Body of pancreas (tissue), 4 donors: ENCODE data around the gene MMP14. TPM values are rescaled to one million over a fixed set of nuclear protein-coding genes. Genes with fewer than 3 reads are reported as not detected.
A peak's percentile ranks its signal among the peaks of the same experiment; 100 is the strongest.

Experiments
- ATAC-seq: fragments of 150-250 bp; one replicate; pipeline ENCODE4 v1.9.1; 2016
- DNase-seq, 4 donors: peaks; one replicate each; pipeline ENCODE4 v3.0.0-alpha.2; 2019
- H3K27ac ChIP-seq, 4 donors: fragments of 200-600 bp; sonication (generic); 1 replicate in 3 of 4; 2 replicates in 1 of 4; pipeline versions ENCODE4 v1.5.1 to v1.6.1; 2016 to 2019; ENCODE audit warnings: mild to moderate bottlenecking in 1 of 4, mixed read lengths in 1 of 4, moderate library complexity in 1 of 4
- H3K27me3 ChIP-seq, 2 donors: fragments of 200-600 bp; sonication (generic); one replicate each; pipeline ENCODE4 v1.6.0; 2016; ENCODE audit warnings: mild to moderate bottlenecking in 1 of 2
- H3K36me3 ChIP-seq, 2 donors: fragments of 200-600 bp; sonication (generic); replicated peaks in 1 of 2; 2 replicates each; pipeline ENCODE4 v1.5.1; 2016; ENCODE audit warnings: low read depth in 2 of 2; ENCODE audit not compliant: insufficient read depth in 1 of 2
- H3K4me1 ChIP-seq: fragments of 200-600 bp; sonication (generic); one replicate; pipeline ENCODE4 v1.6.0; 2016
- H3K4me3 ChIP-seq, 2 donors: fragments of 200-600 bp; sonication (generic); 1 replicate in 1 of 2; 2 replicates in 1 of 2; pipeline ENCODE4 v1.5.1; 2016 to 2019
- H3K9me3 ChIP-seq, 3 donors: fragments of 200-600 bp; sonication (generic); 1 replicate in 2 of 3; 2 replicates in 1 of 3; pipeline ENCODE4 v1.5.1; 2016
- CTCF ChIP-seq, 7 experiments: fragments of 450-650 bp in 4 of 7; fragments of 200-600 bp in 3 of 7; sonication (generic) in 3 of 7; IDR thresholded peaks; one replicate each; pipeline ENCODE4 v1.5.1; 2016 to 2019; ENCODE audit warnings: antibody characterized with exemption in 7 of 7
- POLR2A ChIP-seq, 3 donors: fragments of 450-650 bp; IDR thresholded peaks; one replicate each; pipeline ENCODE4 v1.6.1; 2016; ENCODE audit warnings: antibody characterized with exemption in 3 of 3, mild to moderate bottlenecking in 2 of 3
- WGBS, 2 donors: methylation state at CpG; one replicate each; pipeline ENCODE4 v1.1.5; 2017; 5-methylcytosine and 5-hydroxymethylcytosine counted together
- intact Hi-C: fragments of 100-400 bp; cut with DNase I; formaldehyde crosslinking; loops from one replicate; pipeline ENCODE4 v1.15.1; 2023
- total RNA-seq, 2 donors: library from RNA; depleted of rRNA; stranded (reverse); fragments of >200 nt; gene quantifications; one replicate each; pipeline ENCODE4 v1.1.0, GENCODE V29; 2016

Gene MMP14
- total RNA-seq, 2 donors from 2014 or later, result 55.3 to 65.3 TPM

- no peaks in the 10 kb centered on the region for H3K9me3 ChIP-seq
- peak; percentile 80 for ATAC-seq
- H3K4me3 ChIP-seq, result peak overlapping the region; percentile 47 to 67
- no peaks in the 10 kb centered on the region for H3K27me3 ChIP-seq
- WGBS, 2 donors, result 0 to 2% methylated on average over 14 to 56 of the region's 57 CpGs
- peak; percentile 70 to 76 (median 72) for DNase-seq
- intact Hi-C loops, result no loop called here
- H3K36me3 ChIP-seq, result peaks cover 0 to 13% of the 10 kb centered on the region in 2 donors
- H3K27ac ChIP-seq, result peak overlapping the region; percentile 78 to 88 (median 86)
- TF ChIP-seq POLR2A (IDR thresholded peaks at IDR 0.05) (peak in 2 of 3 donors; percentile 49 to 65), CTCF (IDR thresholded peaks at IDR 0.05) (no peak)
- H3K4me1 ChIP-seq, result peaks cover 28% of the 10 kb centered on the region
These were observed 847 bp downstream of the MMP14 start for GRCh38 chr14:22837114-22837749.

DNA sequence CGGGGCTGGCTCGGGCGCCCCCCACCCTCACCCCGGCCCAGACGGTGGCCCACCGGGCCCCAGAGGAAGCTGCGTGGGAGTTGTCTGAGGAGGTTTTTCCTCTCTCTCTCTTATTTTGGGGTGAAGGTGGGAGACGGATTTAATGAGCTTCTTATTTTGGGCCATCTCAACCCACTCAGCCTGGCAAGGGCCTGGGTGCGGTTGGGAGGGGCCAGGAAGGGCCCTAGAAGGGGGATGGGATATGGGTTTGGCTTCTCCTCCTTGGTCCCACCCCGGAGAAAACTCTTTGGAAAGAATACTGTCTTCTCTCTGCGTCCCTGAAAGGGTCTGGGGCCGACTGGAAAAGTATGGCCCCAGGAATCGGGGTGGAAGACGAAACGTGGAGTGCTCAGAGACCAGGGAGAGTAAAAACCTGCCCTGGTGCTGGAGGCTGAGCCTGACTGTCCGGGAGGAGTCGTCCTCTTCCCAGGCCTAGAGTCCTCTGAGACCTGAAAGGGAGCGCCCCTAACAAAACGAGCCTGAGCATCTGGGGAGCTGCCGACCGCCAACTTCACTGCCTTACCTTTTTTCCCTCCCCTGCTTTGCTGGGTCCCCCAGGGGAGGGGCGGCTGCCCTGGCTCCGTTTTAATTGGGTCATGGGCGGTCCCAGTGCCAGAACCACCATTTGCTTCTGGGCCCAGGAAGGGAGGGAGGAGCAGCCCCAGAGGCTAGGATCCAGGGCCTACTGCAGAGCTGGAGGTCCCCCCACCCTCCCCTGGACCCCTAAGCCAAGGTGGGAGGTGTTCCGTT lies 1.6 kb downstream of the MMP14 start:
- peak in 1 of 3 donors; percentile 41 for TF ChIP-seq POLR2A (IDR thresholded peaks at IDR 0.05)
- TF ChIP-seq CTCF (IDR thresholded peaks at IDR 0.05), result no peak
- H3K36me3 ChIP-seq, result peaks cover 0 to 18% of the 10 kb centered on the region in 2 donors
- H3K27ac ChIP-seq, result peak overlapping the region; percentile 78 to 88 (median 86)
- no peaks in the 10 kb centered on the region for H3K27me3 ChIP-seq
- DNase-seq (peak in 3 of 4 donors; percentile 41 to 53 (median 46)), ATAC-seq (peak; percentile 12)
- intact Hi-C loops, result no loop called here
- WGBS, 2 donors, result 29 to 45% methylated on average over 14 to 25 of the region's 25 CpGs
- H3K4me3 ChIP-seq, result peak overlapping the region; percentile 47 to 67
- H3K4me1 ChIP-seq, result peaks cover 28% of the 10 kb centered on the region
- H3K9me3 ChIP-seq, result no peaks in the 10 kb centered on the region

- Histone ChIP-seq H3K36me3 (peaks cover 0 to 16% of the 10 kb centered on the region in 2 donors), H3K4me3 (no peak overlapping the region), H3K9me3 (no peaks in the 10 kb centered on the region), H3K27me3 (no peaks in the 10 kb centered on the region), H3K27ac (peak overlapping the region in 3 of 4 donors; percentile 86 to 88 (median 87)), H3K4me1 (peaks cover 28% of the 10 kb centered on the region)
- TF ChIP-seq CTCF (IDR thresholded peaks at IDR 0.05) (no peak), POLR2A (IDR thresholded peaks at IDR 0.05) (no peak)
- ATAC-seq (no peak), DNase-seq (peak in 1 of 4 donors; percentile 40)
- intact Hi-C loops, result no loop called here
- WGBS, 2 donors, result 40 to 72% methylated on average over 6 of the region's 6 CpGs
These were observed 2.3 kb downstream of the MMP14 start for GRCh38 chr14:22838631-22839041.

GRCh38 chr14:22839159-22839779 lies 2.9 kb downstream of the MMP14 start:
- Histone ChIP-seq H3K36me3 (peaks cover 0 to 15% of the 10 kb centered on the region in 2 donors), H3K4me1 (peaks cover 28% of the 10 kb centered on the region), H3K4me3 (no peak overlapping the region), H3K9me3 (no peaks in the 10 kb centered on the region), H3K27me3 (no peaks in the 10 kb centered on the region), H3K27ac (peak overlapping the region in 3 of 4 donors; percentile 86 to 88 (median 87))
- no peak for TF ChIP-seq POLR2A (IDR thresholded peaks at IDR 0.05)
- no peak for TF ChIP-seq CTCF (IDR thresholded peaks at IDR 0.05)
- intact Hi-C loops, result no loop called here
- DNase-seq (no peak), ATAC-seq (no peak)
- WGBS, 2 donors, result 71 to 74% methylated on average over 6 of the region's 6 CpGs
